Measurements from ENCODE around the gene MBP.

- TF ChIP-seq, protein P1, sequence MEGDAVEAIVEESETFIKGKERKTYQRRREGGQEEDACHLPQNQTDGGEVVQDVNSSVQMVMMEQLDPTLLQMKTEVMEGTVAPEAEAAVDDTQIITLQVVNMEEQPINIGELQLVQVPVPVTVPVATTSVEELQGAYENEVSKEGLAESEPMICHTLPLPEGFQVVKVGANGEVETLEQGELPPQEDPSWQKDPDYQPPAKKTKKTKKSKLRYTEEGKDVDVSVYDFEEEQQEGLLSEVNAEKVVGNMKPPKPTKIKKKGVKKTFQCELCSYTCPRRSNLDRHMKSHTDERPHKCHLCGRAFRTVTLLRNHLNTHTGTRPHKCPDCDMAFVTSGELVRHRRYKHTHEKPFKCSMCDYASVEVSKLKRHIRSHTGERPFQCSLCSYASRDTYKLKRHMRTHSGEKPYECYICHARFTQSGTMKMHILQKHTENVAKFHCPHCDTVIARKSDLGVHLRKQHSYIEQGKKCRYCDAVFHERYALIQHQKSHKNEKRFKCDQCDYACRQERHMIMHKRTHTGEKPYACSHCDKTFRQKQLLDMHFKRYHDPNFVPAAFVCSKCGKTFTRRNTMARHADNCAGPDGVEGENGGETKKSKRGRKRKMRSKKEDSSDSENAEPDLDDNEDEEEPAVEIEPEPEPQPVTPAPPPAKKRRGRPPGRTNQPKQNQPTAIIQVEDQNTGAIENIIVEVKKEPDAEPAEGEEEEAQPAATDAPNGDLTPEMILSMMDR (IDR thresholded peaks at IDR 0.05): no peak
- TF ChIP-seq POLR2A (IDR thresholded peaks at IDR 0.05): no peak
Observed at GRCh38 chr18:77076111-77076510, 56.5 kb downstream of the MBP start.
